Osteoblast (primary cell): ENCODE measurements around the gene SFI1. TPM values are rescaled to one million over a fixed set of nuclear protein-coding genes. Genes with fewer than 3 reads are reported as not detected.

Source experiments
- DNase-seq: peaks from one replicate; pipeline ENCODE4 v3.0.0; 2011; ENCODE audit warnings: low spot score, mixed read lengths; ENCODE audit not compliant: insufficient read length; ENCODE audit errors: missing footprints
- H2AFZ ChIP-seq: 2 replicates; pipeline ENCODE4 v1.6.0; 2011; ENCODE audit warnings: mild to moderate bottlenecking, low read length
- H3K27ac ChIP-seq: 2 replicates; pipeline ENCODE4 v1.5.1; 2011; ENCODE audit warnings: mild to moderate bottlenecking, low read depth, low read length, moderate library complexity
- H3K27me3 ChIP-seq: 2 replicates; pipeline ENCODE4 v1.6.0; 2012; ENCODE audit warnings: mild to moderate bottlenecking, control low read depth, inconsistent platforms, low read length, moderate library complexity; ENCODE audit not compliant: insufficient read depth
- H3K36me3 ChIP-seq: 2 replicates; pipeline ENCODE4 v1.5.1; 2011; ENCODE audit warnings: mild to moderate bottlenecking, low read length, control low read depth, moderate library complexity; ENCODE audit not compliant: insufficient read depth
- H3K4me1 ChIP-seq: 2 replicates; pipeline ENCODE4 v1.5.1; 2011; ENCODE audit warnings: mild to moderate bottlenecking, low read length, control low read depth, moderate library complexity; ENCODE audit not compliant: insufficient read depth
- H3K4me2 ChIP-seq: 2 replicates; pipeline ENCODE4 v1.6.0; 2011; ENCODE audit warnings: mild to moderate bottlenecking, low read length; ENCODE audit not compliant: insufficient read depth
- H3K4me3 ChIP-seq: fragments of 200-600 bp; sonication (generic); 3 replicates; pipeline ENCODE4 v1.5.1; 2012; ENCODE audit warnings: mild to moderate bottlenecking, low read length, inconsistent platforms; ENCODE audit not compliant: insufficient read depth
- H3K79me2 ChIP-seq: 2 replicates; pipeline ENCODE4 v1.6.0; 2012; ENCODE audit warnings: mild to moderate bottlenecking, low read length, control low read depth, inconsistent platforms; ENCODE audit not compliant: insufficient read depth
- H3K9me3 ChIP-seq: 2 replicates; pipeline ENCODE4 v1.5.1; 2011; ENCODE audit warnings: low read depth, low read length, control low read depth
- H4K20me1 ChIP-seq: 2 replicates; pipeline ENCODE4 v1.6.0; 2012; ENCODE audit warnings: mild to moderate bottlenecking, low read length, control low read depth; ENCODE audit not compliant: insufficient read depth
- CTCF ChIP-seq: IDR thresholded peaks from 2 replicates; pipeline ENCODE4 v1.5.1; 2011; ENCODE audit warnings: mild to moderate bottlenecking, low read depth, low read length, moderate library complexity; ENCODE audit errors: extremely low read depth
- total RNA-seq: library from RNA; depleted of rRNA; stranded (reverse); fragments of >200 nt; gene quantifications from 2 replicates; pipeline ENCODE4 v1.2.3, GENCODE V29; 2012

SFI1 gene
- total RNA-seq, 1 donor, result 16.6 TPM

- no peaks in the 10 kb centered on the region for H3K9me3 ChIP-seq
- peak overlapping the region; percentile 62 for H2AFZ ChIP-seq
- no peaks in the 10 kb centered on the region for H3K27me3 ChIP-seq
- peaks cover 8% of the 10 kb centered on the region for H3K36me3 ChIP-seq
- peaks cover 15% of the 10 kb centered on the region for H4K20me1 ChIP-seq
- H3K4me1 ChIP-seq, result peaks cover 23% of the 10 kb centered on the region
- peaks cover 75% of the 10 kb centered on the region for H3K79me2 ChIP-seq
- H3K4me2 ChIP-seq, result peak overlapping the region; percentile 76
- peak overlapping the region; percentile 38 for H3K4me3 ChIP-seq
- DNase-seq, result peak; percentile 94
- H3K27ac ChIP-seq, result peak overlapping the region; percentile 90
- no peak for TF ChIP-seq CTCF
Measured at GRCh38 chr22:31637891-31638618, 141.7 kb downstream of the SFI1 start.

GRCh38 chr22:31639436-31640039 is 143.2 kb downstream of the SFI1 start:
- Histone ChIP-seq H3K4me2 (no peak overlapping the region), H3K4me1 (peaks cover 23% of the 10 kb centered on the region), H3K27ac (peak overlapping the region; percentile 90), H4K20me1 (peaks cover 9% of the 10 kb centered on the region), H3K4me3 (no peak overlapping the region), H2AFZ (no peak overlapping the region), H3K36me3 (peaks cover 10% of the 10 kb centered on the region), H3K27me3 (no peaks in the 10 kb centered on the region), H3K9me3 (no peaks in the 10 kb centered on the region), H3K79me2 (peaks cover 71% of the 10 kb centered on the region)
- peak; percentile 2 for DNase-seq
- TF ChIP-seq CTCF, result no peak

- no peak overlapping the region for H2AFZ ChIP-seq
- peaks cover 3% of the 10 kb centered on the region for H4K20me1 ChIP-seq
- peak; percentile 83 for DNase-seq
- H3K9me3 ChIP-seq, result no peaks in the 10 kb centered on the region
- peak overlapping the region; percentile 98 for H3K27ac ChIP-seq
- peaks cover 36% of the 10 kb centered on the region for H3K4me1 ChIP-seq
- peaks cover 49% of the 10 kb centered on the region for H3K79me2 ChIP-seq
- peaks cover 30% of the 10 kb centered on the region for H3K36me3 ChIP-seq
- no peak for TF ChIP-seq CTCF
- H3K27me3 ChIP-seq, result no peaks in the 10 kb centered on the region
- H3K4me3 ChIP-seq, result no peak overlapping the region
- H3K4me2 ChIP-seq, result peak overlapping the region; percentile 18
Measured at GRCh38 chr22:31646186-31647019, 150.1 kb downstream of the SFI1 start.
